GM13976 (cell line): ENCODE data around the gene CERT1.
"Not testable (repeated sequence)": the region's sequence is repeated elsewhere in the genome, so short reads cannot be mapped to it uniquely, and the experiment has no call there.

ENCODE experiments used
- DNase-seq: peaks from one replicate; pipeline ENCODE4 v3.0.0; 2012; ENCODE audit warnings: low spot score
- CTCF ChIP-seq: IDR thresholded peaks from 2 replicates; pipeline ENCODE4 v1.5.1; 2012; ENCODE audit warnings: borderline replicate concordance, mild to moderate bottlenecking; ENCODE audit not compliant: insufficient read depth; ENCODE audit errors: extremely low read depth, missing control alignments, control extremely low read depth
- in situ Hi-C: fragments of 300-500 bp; cut with MboI; formaldehyde crosslinking; loops from one replicate; pipeline ENCODE4 v1.12.0; 2022; ENCODE audit warnings: low sequenced_read_pairs, mixed read lengths, inconsistent platforms; ENCODE audit not compliant: unreplicated experiment

Gene CERT1

GRCh38 chr5:75511435-75512382, at the start of gene CERT1, which contains the start of gene POLK:
Gene CERT1 (minus strand): TSS chr5:75511629. CDS start chr5:75511207, 422 bp downstream.
Gene POLK (plus strand): TSS chr5:75511891.
- in situ Hi-C loops = no loop called here
- TF ChIP-seq CTCF = no peak
- peak; percentile 96 for DNase-seq

GRCh38 chr5:75560655-75561054, 49.2 kb upstream of the CERT1 start:
- DNase-seq, in situ Hi-C loops: not testable (repeated sequence)

GRCh38 chr5:75558981-75559632, 47.7 kb upstream of the CERT1 start:
- TF ChIP-seq CTCF = no peak
- in situ Hi-C loops = no loop called here
- DNase-seq = no peak

GRCh38 chr5:75558221-75558620, 46.8 kb upstream of the CERT1 start:
- DNase-seq = no peak
- in situ Hi-C loops = no loop called here
- no peak for TF ChIP-seq CTCF

GRCh38 chr5:75553358-75553757, 41.9 kb upstream of the CERT1 start:
- in situ Hi-C loops = no loop called here
- DNase-seq = no peak
- no peak for TF ChIP-seq CTCF

- TF ChIP-seq CTCF = no peak
Observed at GRCh38 chr5:75552764-75553163, 41.3 kb upstream of the CERT1 start.

GRCh38 chr5:75551471-75551870, 40.0 kb upstream of the CERT1 start:
- DNase-seq = no peak
- no peak for TF ChIP-seq CTCF
- in situ Hi-C loops = no loop called here

More at GRCh38 chr5:75552764-75553163, 41.3 kb upstream of the CERT1 start:
- in situ Hi-C loops = no loop called here
- no peak for DNase-seq
